HepG2 (cell line): ENCODE data around the gene SIK2. TPM values are rescaled to one million over a fixed set of nuclear protein-coding genes. Genes with fewer than 3 reads are reported as not detected.
A peak's percentile ranks its signal among the peaks of the same experiment; 100 is the strongest.

Experiments
- AGO1 ChIP-seq: fragments of 200-400 bp; formaldehyde crosslinking; IDR thresholded peaks from 2 replicates; pipeline ENCODE4 v1.6.1; 2017; ENCODE audit warnings: mild to moderate bottlenecking, low read depth, low read length, moderate library complexity; ENCODE audit not compliant: poor library complexity, severe bottlenecking
- AGO2 ChIP-seq: fragments of 200-400 bp; formaldehyde crosslinking; optimal IDR thresholded peaks from 2 replicates; pipeline ENCODE3; 2017; ENCODE audit warnings: mild to moderate bottlenecking, low read depth, low read length, moderate library complexity
- ASH2L ChIP-seq: fragments of 300-600, 200-600 bp; sonication (generic); IDR thresholded peaks from 2 replicates; pipeline ENCODE4 v1.7.0; 2017; ENCODE audit warnings: low read depth, mild to moderate bottlenecking, moderate library complexity, mixed read lengths, low read length; ENCODE audit not compliant: insufficient read length
- ATAD3A ChIP-seq: sonication (generic); formaldehyde crosslinking; IDR thresholded peaks from 2 replicates; pipeline ENCODE4 v1.4.0; 2020; ENCODE audit warnings: missing genetic modification reagents
- CAMTA2 ChIP-seq: sonication (generic); formaldehyde crosslinking; IDR thresholded peaks from 2 replicates; pipeline ENCODE4 v1.4.0; 2020; ENCODE audit warnings: mild to moderate bottlenecking, missing genetic modification reagents, borderline replicate concordance
- FOSL2 ChIP-seq: sonication (generic); formaldehyde crosslinking; IDR thresholded peaks from 2 replicates; pipeline ENCODE4 v1.4.0; 2020; ENCODE audit warnings: missing genetic modification reagents
- FOXM1 ChIP-seq: sonication (generic); formaldehyde crosslinking; IDR thresholded peaks from 2 replicates; pipeline ENCODE4 v1.5.0; 2020; ENCODE audit warnings: missing genetic modification reagents
- HDAC6 ChIP-seq: fragments of 200-600 bp; sonication (generic); IDR thresholded peaks from 2 replicates; pipeline ENCODE4 v1.7.0; 2017; ENCODE audit warnings: mild to moderate bottlenecking, antibody characterized with exemption, low read length, low read depth
- HOXA9 ChIP-seq: sonication (generic); formaldehyde crosslinking; IDR thresholded peaks from 2 replicates; pipeline ENCODE4 v1.8.1; 2022; ENCODE audit warnings: missing genetic modification reagents, mild to moderate bottlenecking, moderate library complexity, borderline replicate concordance
- HOXD1 ChIP-seq: sonication (generic); formaldehyde crosslinking; IDR thresholded peaks from 2 replicates; pipeline ENCODE4 v1.5.0; 2020; ENCODE audit warnings: missing genetic modification reagents
- IKZF1 ChIP-seq: fragments of 450-650 bp; IDR thresholded peaks from 2 replicates; pipeline ENCODE4 v1.7.1; 2016
- KAT7 ChIP-seq: IDR thresholded peaks from 2 replicates; pipeline ENCODE4 v1.6.1; 2018; ENCODE audit warnings: borderline replicate concordance, missing compliant biosample characterization
- KLF6 ChIP-seq: IDR thresholded peaks from 2 replicates; pipeline ENCODE4 v1.8.0; 2016; ENCODE audit warnings: missing biosample characterization, missing genetic modification reagents
- PCBP1 ChIP-seq: fragments of 200-400 bp; formaldehyde crosslinking; IDR thresholded peaks from 2 replicates; pipeline ENCODE4 v1.6.1; 2017; ENCODE audit warnings: mild to moderate bottlenecking, low read depth, low read length, borderline replicate concordance
- SOX13 ChIP-seq, 3 experiments: fragments of 450-650 bp in 1 of 3; sonication (generic) in 1 of 3; formaldehyde crosslinking in 1 of 3; IDR thresholded peaks in 2 of 3; conservative IDR thresholded peaks in 1 of 3; 2 replicates each; pipeline versions ENCODE4 v1.5.0 to v1.6.1; 2016 to 2020; ENCODE audit warnings: antibody characterized with exemption in 1 of 3, mild to moderate bottlenecking in 1 of 3, missing compliant biosample characterization in 1 of 3, missing genetic modification reagents in 1 of 3, moderate library complexity in 1 of 3
- TAF1 ChIP-seq: sonication (generic); formaldehyde crosslinking; IDR thresholded peaks from 2 replicates; pipeline ENCODE4 v1.4.0; 2020; ENCODE audit warnings: missing genetic modification reagents
- TCF7L2 ChIP-seq: IDR thresholded peaks from 2 replicates; pipeline ENCODE4 v1.6.1; 2011; ENCODE audit warnings: mild to moderate bottlenecking, low read depth, low read length, moderate library complexity
- TOPORS ChIP-seq: sonication (generic); formaldehyde crosslinking; IDR thresholded peaks from 2 replicates; pipeline ENCODE4 v1.8.0; 2023; ENCODE audit warnings: mild to moderate bottlenecking, missing genetic modification reagents
- ZFP36L1 ChIP-seq: sonication (generic); formaldehyde crosslinking; IDR thresholded peaks from 2 replicates; pipeline ENCODE4 v1.8.0; 2022; ENCODE audit warnings: mild to moderate bottlenecking, missing genetic modification reagents, moderate library complexity
- ZKSCAN8 ChIP-seq: IDR thresholded peaks from 2 replicates; pipeline ENCODE4 v1.6.1; 2016; ENCODE audit warnings: borderline replicate concordance, missing genetic modification reagents, missing compliant biosample characterization
- ZNF569 ChIP-seq: sonication (generic); formaldehyde crosslinking; IDR thresholded peaks from 2 replicates; pipeline ENCODE4 v1.5.0; 2020; ENCODE audit warnings: mild to moderate bottlenecking, missing genetic modification reagents, moderate library complexity, borderline replicate concordance
- ZNF660 ChIP-seq: sonication (generic); formaldehyde crosslinking; IDR thresholded peaks from 2 replicates; pipeline ENCODE4 v1.5.1; 2020; ENCODE audit warnings: mild to moderate bottlenecking, low read depth, missing genetic modification reagents, borderline replicate concordance
- ZNF83 ChIP-seq: sonication (generic); formaldehyde crosslinking; IDR thresholded peaks from 2 replicates; pipeline ENCODE4 v1.4.0; 2020; ENCODE audit warnings: missing genetic modification reagents, mild to moderate bottlenecking, borderline replicate concordance
- ZSCAN29 ChIP-seq: sonication (generic); formaldehyde crosslinking; conservative IDR thresholded peaks from 2 replicates; pipeline ENCODE4 v1.4.0; 2020; ENCODE audit warnings: mild to moderate bottlenecking, missing genetic modification reagents
- polyA plus RNA-seq, 8 experiments: library from polyadenylated mRNA; depleted of rRNA in 3 of 8; stranded (reverse) in 7 of 8; unstranded in 1 of 8; fragments of >200 nt; fragmentation: Illumina TruSeq in 4 of 8; extraction: Trizol in 4 of 8; gene quantifications; 2 replicates each; pipeline versions ENCODE4 v1.2.1 to v1.2.3, GENCODE V29; 2011 to 2016; ENCODE audit warnings: low read depth in 4 of 8, missing spikeins in 1 of 8, mixed read lengths in 1 of 8; ENCODE audit not compliant: insufficient read depth in 1 of 8
- total RNA-seq, 5 experiments: library from RNA; depleted of rRNA; stranded (reverse); fragments of >200 nt; fragmentation: Illumina TruSeq; extraction: Trizol; gene quantifications; 2 replicates each; pipeline ENCODE4 v1.2.3, GENCODE V29; 2016; ENCODE audit warnings: low read depth in 1 of 5
- TF ChIP-seq, protein P1 (sequence below): sonication (generic); formaldehyde crosslinking; conservative IDR thresholded peaks from 2 replicates; pipeline ENCODE4 v1.8.1; 2023; ENCODE audit warnings: missing genetic modification reagents
- TF ChIP-seq, protein P2 (sequence below): sonication (generic); formaldehyde crosslinking; IDR thresholded peaks from 2 replicates; pipeline ENCODE4 v1.8.1; 2023; ENCODE audit warnings: mild to moderate bottlenecking, moderate library complexity, missing genetic modification reagents

SIK2 gene
- total and polyA plus RNA-seq, 2 of the 13 experiments (the other 11 are each of a cell fraction or from before 2014, with no cell fraction given), result 8.1 to 15.4 TPM

DNA sequence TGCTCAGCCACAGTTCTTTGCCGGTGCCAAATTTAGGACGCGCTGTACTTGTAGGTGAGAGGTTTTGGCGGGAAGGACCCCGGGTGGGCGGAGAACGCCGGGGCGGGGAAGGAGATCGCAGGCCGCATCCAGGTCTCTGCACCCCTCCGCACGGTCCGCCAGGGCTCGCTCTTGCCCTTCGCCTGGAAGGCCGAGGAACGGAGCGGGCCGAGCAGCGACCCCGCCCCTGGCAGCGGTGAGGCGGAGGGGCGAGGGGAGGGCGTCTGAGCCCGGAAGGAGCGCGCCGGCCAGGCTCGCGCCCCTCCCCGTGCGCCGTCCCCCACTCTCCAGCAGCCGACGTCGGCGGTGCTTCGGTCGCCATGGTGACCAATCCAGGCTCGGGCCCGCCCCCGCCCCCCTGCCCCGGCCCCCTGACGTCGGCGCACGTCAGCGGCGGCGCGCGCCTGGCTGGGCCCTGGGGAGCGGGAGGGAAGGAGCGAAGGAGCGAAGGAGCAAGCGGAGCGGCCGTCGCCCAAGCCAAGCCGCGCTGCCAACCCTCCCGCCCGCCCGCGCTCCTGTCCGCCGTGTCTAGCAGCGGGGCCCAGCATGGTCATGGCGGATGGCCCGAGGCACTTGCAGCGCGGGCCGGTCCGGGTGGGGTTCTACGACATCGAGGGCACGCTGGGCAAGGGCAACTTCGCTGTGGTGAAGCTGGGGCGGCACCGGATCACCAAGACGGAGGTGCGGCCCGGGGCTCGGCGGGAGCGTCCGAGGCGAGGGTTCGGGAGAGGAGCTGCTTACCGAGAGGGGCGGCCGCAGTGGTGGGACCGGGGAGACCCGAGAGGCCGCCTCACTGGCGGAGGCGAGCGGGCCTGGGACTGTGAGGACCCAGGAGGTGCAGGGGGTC is at the start of gene SIK2 (continued):
- TF ChIP-seq, protein P1, sequence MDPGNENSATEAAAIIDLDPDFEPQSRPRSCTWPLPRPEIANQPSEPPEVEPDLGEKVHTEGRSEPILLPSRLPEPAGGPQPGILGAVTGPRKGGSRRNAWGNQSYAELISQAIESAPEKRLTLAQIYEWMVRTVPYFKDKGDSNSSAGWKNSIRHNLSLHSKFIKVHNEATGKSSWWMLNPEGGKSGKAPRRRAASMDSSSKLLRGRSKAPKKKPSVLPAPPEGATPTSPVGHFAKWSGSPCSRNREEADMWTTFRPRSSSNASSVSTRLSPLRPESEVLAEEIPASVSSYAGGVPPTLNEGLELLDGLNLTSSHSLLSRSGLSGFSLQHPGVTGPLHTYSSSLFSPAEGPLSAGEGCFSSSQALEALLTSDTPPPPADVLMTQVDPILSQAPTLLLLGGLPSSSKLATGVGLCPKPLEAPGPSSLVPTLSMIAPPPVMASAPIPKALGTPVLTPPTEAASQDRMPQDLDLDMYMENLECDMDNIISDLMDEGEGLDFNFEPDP (CRISPR knock-in tag), result no peak
- no peak for TF ChIP-seq HOXA9 (CRISPR knock-in tag)
- TF ChIP-seq ZNF660 (CRISPR knock-in tag), result no peak
- TF ChIP-seq ASH2L, result peak; percentile 20
- no peak for TF ChIP-seq AGO1
- TF ChIP-seq AGO2, result no peak
- no peak for TF ChIP-seq ATAD3A
- no peak; the same call in 1 of the 2 replicates for TF ChIP-seq TAF1 (CRISPR knock-in tag)
- TF ChIP-seq ZKSCAN8 (CRISPR knock-in tag), result peak; percentile 57; the same call in 1 of the 2 replicates
- TF ChIP-seq SOX13 (IDR thresholded peaks at IDR 0.05), result no peak
- TF ChIP-seq SOX13 (CRISPR knock-in tag; conservative IDR thresholded peaks at IDR 0.05 in 1 of 2, IDR thresholded peaks at IDR 0.05 in 1 of 2), result no peak; a peak in 1 of 4 replicates
- TF ChIP-seq ZFP36L1 (CRISPR knock-in tag), result no peak
- TF ChIP-seq PCBP1, result no peak
- no peak for TF ChIP-seq ZNF569 (CRISPR knock-in tag)
- TF ChIP-seq ZSCAN29 (CRISPR knock-in tag), result no peak
- TF ChIP-seq KAT7, result peak; percentile 94; the same call in 1 of the 2 replicates
- peak; percentile 67; the same call in 1 of the 2 replicates for TF ChIP-seq KLF6
- TF ChIP-seq, protein P2, sequence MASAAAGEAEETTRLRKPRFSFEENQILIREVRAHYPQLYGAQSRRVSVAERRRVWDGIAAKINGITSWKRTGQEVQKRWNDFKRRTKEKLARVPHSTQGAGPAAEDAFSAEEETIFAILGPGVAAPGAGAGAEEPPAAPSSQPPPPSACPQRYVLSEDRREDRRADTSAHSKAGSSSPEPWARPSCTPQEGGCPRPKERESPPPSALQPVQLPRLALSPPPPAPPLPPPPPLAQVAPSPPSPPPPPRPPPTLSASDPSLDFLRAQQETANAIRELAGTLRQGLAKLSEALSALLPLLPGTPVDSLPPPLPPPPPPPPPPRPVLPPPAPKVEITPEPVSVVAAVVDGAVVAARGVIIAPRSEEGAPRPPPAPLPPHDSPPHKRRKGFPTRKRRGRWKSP, result no peak
- TF ChIP-seq HOXD1, result peak; percentile 57; the same call in 1 of the 2 replicates
- no peak for TF ChIP-seq HDAC6
- TF ChIP-seq ZNF83 (CRISPR knock-in tag), result no peak
- TF ChIP-seq FOSL2 (CRISPR knock-in tag), result peak; percentile 49
- no peak for TF ChIP-seq IKZF1
- no peak for TF ChIP-seq TCF7L2
- TF ChIP-seq TOPORS, result peak; percentile 85
- TF ChIP-seq CAMTA2, result no peak
- no peak for TF ChIP-seq FOXM1 (CRISPR knock-in tag)
